ENCODE data around the gene PROX2. TPM values are rescaled to one million over a fixed set of nuclear protein-coding genes. Genes with fewer than 3 reads are reported as not detected.

The PROX2 gene
- total and polyA plus RNA-seq, 5 donors from 2014 or later = 0.21 TPM; not detected in 4

- Histone ChIP-seq H3K27me3 (ENCODE audit: control insufficient read depth, insufficient read depth, low read length) (no peaks in the 10 kb centered on the region), H3K4me1 (ENCODE audit: control insufficient read depth, insufficient read depth, low read length, poor library complexity, severe bottlenecking) (peaks cover 6% of the 10 kb centered on the region), H3K9me3 (ENCODE audit: control insufficient read depth in 2 of 2, low read length in 2 of 2) (no peaks in the 10 kb centered on the region), H3K4me3 (ENCODE audit: low read depth, low read length) (no peak overlapping the region), H3K36me3 (ENCODE audit: control insufficient read depth, insufficient read depth, low read length) (no peaks in the 10 kb centered on the region), H3K27ac (ENCODE audit: insufficient read depth, low read length, poor library complexity, severe bottlenecking) (no peak overlapping the region)
- no peaks in the 10 kb centered on the region for H3K9me3 Mint-ChIP-seq
- peaks cover 0 to 10% (median 2%) of the 10 kb centered on the region in 4 donors for H3K4me1 Mint-ChIP-seq
- peak overlapping the region in 1 of 3 donors; percentile 29 for H3K27ac Mint-ChIP-seq
- H3K4me3 Mint-ChIP-seq = no peak overlapping the region
- DNase-seq (peak; percentile 77 to 89 (median 83)), ATAC-seq (ENCODE audit: low read depth in 2 of 2) (peak; percentile 77 to 81)
- H3K27me3 Mint-ChIP-seq = no peaks in the 10 kb centered on the region
- H3K36me3 Mint-ChIP-seq = peaks cover 3% of the 10 kb centered on the region
Measured at GRCh38 chr14:74860899-74861733, 14.8 kb downstream of the PROX2 start.

- ATAC-seq (ENCODE audit: low read depth in 2 of 2) = no peak
- no peaks in the 10 kb centered on the region for H3K27me3 ChIP-seq (ENCODE audit: control insufficient read depth, insufficient read depth, low read length)
- Mint-ChIP-seq H3K9me3 (no peaks in the 10 kb centered on the region), H3K4me3 (no peak overlapping the region), H3K27ac (no peak overlapping the region), H3K4me1 (peaks cover 0 to 13% (median 3%) of the 10 kb centered on the region in 4 donors), H3K27me3 (no peaks in the 10 kb centered on the region), H3K36me3 (peaks cover 10% of the 10 kb centered on the region)
- H3K36me3 ChIP-seq (ENCODE audit: control insufficient read depth, insufficient read depth, low read length) = no peaks in the 10 kb centered on the region
- no peak for DNase-seq
- no peaks in the 10 kb centered on the region for H3K9me3 ChIP-seq (ENCODE audit: control insufficient read depth in 2 of 2, low read length in 2 of 2)
- H3K4me1 ChIP-seq (ENCODE audit: control insufficient read depth, insufficient read depth, low read length, poor library complexity, severe bottlenecking) = peaks cover 6% of the 10 kb centered on the region
- no peak overlapping the region for H3K4me3 ChIP-seq (ENCODE audit: low read depth, low read length)
- no peak overlapping the region for H3K27ac ChIP-seq (ENCODE audit: insufficient read depth, low read length, poor library complexity, severe bottlenecking)
Measured at GRCh38 chr14:74859757-74860552, 16.0 kb downstream of the PROX2 start.

GRCh38 chr14:74858022-74858421, 17.9 kb downstream of the PROX2 start:
- Mint-ChIP-seq H3K4me3 (no peak overlapping the region), H3K36me3 (peaks cover 10% of the 10 kb centered on the region), H3K9me3 (no peaks in the 10 kb centered on the region), H3K27me3 (no peaks in the 10 kb centered on the region), H3K4me1 (peaks cover 5 to 29% (median 14%) of the 10 kb centered on the region in 4 donors), H3K27ac (no peak overlapping the region)
- DNase-seq (no peak), ATAC-seq (ENCODE audit: low read depth in 2 of 2) (no peak)
- Histone ChIP-seq H3K27ac (ENCODE audit: insufficient read depth, low read length, poor library complexity, severe bottlenecking) (no peak overlapping the region), H3K4me1 (ENCODE audit: control insufficient read depth, insufficient read depth, low read length, poor library complexity, severe bottlenecking) (peaks cover 17% of the 10 kb centered on the region), H3K4me3 (ENCODE audit: low read depth, low read length) (no peak overlapping the region), H3K27me3 (ENCODE audit: control insufficient read depth, insufficient read depth, low read length) (no peaks in the 10 kb centered on the region), H3K36me3 (ENCODE audit: control insufficient read depth, insufficient read depth, low read length) (no peaks in the 10 kb centered on the region), H3K9me3 (ENCODE audit: control insufficient read depth in 2 of 2, low read length in 2 of 2) (no peaks in the 10 kb centered on the region)

- Mint-ChIP-seq H3K36me3 (peaks cover 10% of the 10 kb centered on the region), H3K4me1 (peaks cover 9 to 39% (median 22%) of the 10 kb centered on the region in 4 donors), H3K27me3 (no peaks in the 10 kb centered on the region), H3K9me3 (no peaks in the 10 kb centered on the region), H3K27ac (peak overlapping the region in 1 of 3 donors; percentile 48), H3K4me3 (no peak overlapping the region)
- Histone ChIP-seq H3K27ac (ENCODE audit: insufficient read depth, low read length, poor library complexity, severe bottlenecking) (no peak overlapping the region), H3K9me3 (ENCODE audit: control insufficient read depth in 2 of 2, low read length in 2 of 2) (no peaks in the 10 kb centered on the region), H3K4me1 (ENCODE audit: control insufficient read depth, insufficient read depth, low read length, poor library complexity, severe bottlenecking) (peaks cover 18% of the 10 kb centered on the region), H3K36me3 (ENCODE audit: control insufficient read depth, insufficient read depth, low read length) (no peaks in the 10 kb centered on the region), H3K4me3 (ENCODE audit: low read depth, low read length) (no peak overlapping the region), H3K27me3 (ENCODE audit: control insufficient read depth, insufficient read depth, low read length) (no peaks in the 10 kb centered on the region)
- DNase-seq = no peak
- no peak for ATAC-seq (ENCODE audit: low read depth in 2 of 2)
Measured at GRCh38 chr14:74856366-74856765, 19.6 kb downstream of the PROX2 start.

GRCh38 chr14:74855945-74856344, 20.0 kb downstream of the PROX2 start:
- peak overlapping the region in 1 of 3 donors; percentile 32 for H3K27ac Mint-ChIP-seq
- H3K4me1 Mint-ChIP-seq = peaks cover 9 to 37% (median 22%) of the 10 kb centered on the region in 4 donors
- Histone ChIP-seq H3K9me3 (ENCODE audit: control insufficient read depth in 2 of 2, low read length in 2 of 2) (no peaks in the 10 kb centered on the region), H3K4me1 (ENCODE audit: control insufficient read depth, insufficient read depth, low read length, poor library complexity, severe bottlenecking) (peaks cover 16% of the 10 kb centered on the region), H3K27me3 (ENCODE audit: control insufficient read depth, insufficient read depth, low read length) (no peaks in the 10 kb centered on the region), H3K4me3 (ENCODE audit: low read depth, low read length) (no peak overlapping the region), H3K36me3 (ENCODE audit: control insufficient read depth, insufficient read depth, low read length) (no peaks in the 10 kb centered on the region), H3K27ac (ENCODE audit: insufficient read depth, low read length, poor library complexity, severe bottlenecking) (no peak overlapping the region)
- H3K4me3 Mint-ChIP-seq = no peak overlapping the region
- DNase-seq (no peak), ATAC-seq (ENCODE audit: low read depth in 2 of 2) (no peak)
- H3K36me3 Mint-ChIP-seq = peaks cover 10% of the 10 kb centered on the region
- H3K9me3 Mint-ChIP-seq = no peaks in the 10 kb centered on the region
- H3K27me3 Mint-ChIP-seq = no peaks in the 10 kb centered on the region

GRCh38 chr14:74855021-74855420, 20.9 kb downstream of the PROX2 start:
- H3K9me3 Mint-ChIP-seq = no peaks in the 10 kb centered on the region

GRCh38 chr14:74853581-74853980, 22.4 kb downstream of the PROX2 start:
- H3K27me3 ChIP-seq (ENCODE audit: control insufficient read depth, insufficient read depth, low read length) = no peaks in the 10 kb centered on the region
- peak overlapping the region; percentile 9 to 79 (median 65) for H3K27ac Mint-ChIP-seq
- no peaks in the 10 kb centered on the region for H3K9me3 Mint-ChIP-seq
- H3K27me3 Mint-ChIP-seq = no peaks in the 10 kb centered on the region
- DNase-seq (no peak), ATAC-seq (ENCODE audit: low read depth in 2 of 2) (peak; percentile 14 to 41)
- H3K9me3 ChIP-seq (ENCODE audit: control insufficient read depth in 2 of 2, low read length in 2 of 2) = no peaks in the 10 kb centered on the region
- H3K27ac ChIP-seq (ENCODE audit: insufficient read depth, low read length, poor library complexity, severe bottlenecking) = no peak overlapping the region
- H3K4me1 Mint-ChIP-seq = peaks cover 9 to 38% (median 24%) of the 10 kb centered on the region in 4 donors
- H3K4me1 ChIP-seq (ENCODE audit: control insufficient read depth, insufficient read depth, low read length, poor library complexity, severe bottlenecking) = peaks cover 12% of the 10 kb centered on the region
- H3K36me3 Mint-ChIP-seq = peaks cover 10% of the 10 kb centered on the region
- no peak overlapping the region for H3K4me3 ChIP-seq (ENCODE audit: low read depth, low read length)
- H3K36me3 ChIP-seq (ENCODE audit: control insufficient read depth, insufficient read depth, low read length) = no peaks in the 10 kb centered on the region
- peak overlapping the region in 1 of 4 donors; percentile 5 for H3K4me3 Mint-ChIP-seq

More at GRCh38 chr14:74855021-74855420, 20.9 kb downstream of the PROX2 start:
- Histone ChIP-seq H3K4me1 (ENCODE audit: control insufficient read depth, insufficient read depth, low read length, poor library complexity, severe bottlenecking) (peaks cover 12% of the 10 kb centered on the region), H3K9me3 (ENCODE audit: control insufficient read depth in 2 of 2, low read length in 2 of 2) (no peaks in the 10 kb centered on the region), H3K36me3 (ENCODE audit: control insufficient read depth, insufficient read depth, low read length) (no peaks in the 10 kb centered on the region), H3K4me3 (ENCODE audit: low read depth, low read length) (no peak overlapping the region), H3K27ac (ENCODE audit: insufficient read depth, low read length, poor library complexity, severe bottlenecking) (no peak overlapping the region), H3K27me3 (ENCODE audit: control insufficient read depth, insufficient read depth, low read length) (no peaks in the 10 kb centered on the region)
- no peaks in the 10 kb centered on the region for H3K27me3 Mint-ChIP-seq
- peaks cover 9 to 35% (median 22%) of the 10 kb centered on the region in 4 donors for H3K4me1 Mint-ChIP-seq
- no peak overlapping the region for H3K4me3 Mint-ChIP-seq
- no peak for DNase-seq
- H3K27ac Mint-ChIP-seq = peak overlapping the region in 1 of 3 donors; percentile 14
- H3K36me3 Mint-ChIP-seq = peaks cover 10% of the 10 kb centered on the region
- ATAC-seq (ENCODE audit: low read depth in 2 of 2) = no peak
